Forelimb muscle (tissue), 1 donor: ENCODE results near the gene GLYR1. TPM values are rescaled to one million over a fixed set of nuclear protein-coding genes. Genes with fewer than 3 reads are reported as not detected.

Experiments used
- DNase-seq: peaks from one replicate; pipeline ENCODE4 v3.0.0-alpha.2; 2013; ENCODE audit warnings: low read depth
- polyA plus RNA-seq: library from polyadenylated mRNA; unstranded; fragments of 120-200 nt; gene quantifications from one replicate; pipeline ENCODE4 v1.2.1, GENCODE V29; 2013; ENCODE audit not compliant: insufficient read length

The GLYR1 gene
- polyA plus RNA-seq, 1 donor: 46.8 TPM

- DNase-seq: no peak
Measured at GRCh38 chr16:4880006-4880580, 33.0 kb upstream of the GLYR1 start.

GRCh38 chr16:4879049-4879448, 32.0 kb upstream of the GLYR1 start:
- no peak for DNase-seq

- DNase-seq: no peak
Measured at GRCh38 chr16:4877380-4877685, 30.2 kb upstream of the GLYR1 start.

GRCh38 chr16:4876646-4877379, 29.7 kb upstream of the GLYR1 start:
- no peak for DNase-seq

GRCh38 chr16:4874666-4875065, 27.6 kb upstream of the GLYR1 start:
- DNase-seq: no peak

GRCh38 chr16:4873091-4873490, 26.0 kb upstream of the GLYR1 start:
- no peak for DNase-seq

GRCh38 chr16:4871071-4871470, 24.0 kb upstream of the GLYR1 start:
- no peak for DNase-seq

- no peak for DNase-seq
Measured at GRCh38 chr16:4870138-4870671, 23.1 kb upstream of the GLYR1 start.

- no peak for DNase-seq
Measured at GRCh38 chr16:4869147-4869805, 22.2 kb upstream of the GLYR1 start.

- no peak for DNase-seq
Measured at GRCh38 chr16:4868535-4868934, 21.4 kb upstream of the GLYR1 start.

GRCh38 chr16:4868026-4868425, 20.9 kb upstream of the GLYR1 start:
- no peak for DNase-seq

GRCh38 chr16:4866586-4866985, 19.5 kb upstream of the GLYR1 start:
- DNase-seq: no peak

- no peak for DNase-seq
Measured at GRCh38 chr16:4865231-4865860, 18.3 kb upstream of the GLYR1 start.

GRCh38 chr16:4864728-4865127, 17.6 kb upstream of the GLYR1 start:
- DNase-seq: no peak

- DNase-seq: no peak
Measured at GRCh38 chr16:4862639-4863038, 15.6 kb upstream of the GLYR1 start.

GRCh38 chr16:4860727-4861342, 13.7 kb upstream of the GLYR1 start:
- DNase-seq: no peak

- no peak for DNase-seq
Measured at GRCh38 chr16:4859900-4860255, 12.8 kb upstream of the GLYR1 start.

GRCh38 chr16:4859190-4859899, 12.3 kb upstream of the GLYR1 start:
- no peak for DNase-seq

- no peak for DNase-seq
Measured at GRCh38 chr16:4855804-4856203, 8.7 kb upstream of the GLYR1 start.

GRCh38 chr16:4855371-4855770, 8.3 kb upstream of the GLYR1 start:
- DNase-seq: no peak

- DNase-seq: no peak
Measured at GRCh38 chr16:4852221-4852872, 5.3 kb upstream of the GLYR1 start.
